Activated CD8-positive, alpha-beta T cell treated with anti-CD3 and anti-CD28 coated beads, Interleukin-2, amount 10 ng/mL, durations not matched to agents 7 days and 5 days (primary cell): ENCODE results near the gene FALEC. TPM values are rescaled to one million over a fixed set of nuclear protein-coding genes. Genes with fewer than 3 reads are reported as not detected.
A peak's percentile ranks its signal among the peaks of the same experiment; 100 is the strongest.
"Not testable (repeated sequence)": the region's sequence is repeated elsewhere in the genome, so short reads cannot be mapped to it uniquely, and the experiment has no call there.

Experiments used
- ATAC-seq: fragments of 150-1000 bp; cut with Tn5 transposase; one replicate; pipeline ENCODE4 v1.10.0; 2021; ENCODE audit warnings: moderate library complexity
- CTCF ChIA-PET: fragments of 350-600 bp; sonication (Branson Sonifier 250); formaldehyde crosslinking; loops from one replicate; lab custom pipeline; 2021; ENCODE audit warnings: antibody characterized with exemption; lab: Charles Lee
- POLR2A ChIA-PET: fragments of 350-600 bp; sonication (Branson Sonifier 250); formaldehyde crosslinking; loops from one replicate; lab custom pipeline; 2021; ENCODE audit warnings: antibody characterized with exemption; lab: Charles Lee
- DNase-seq: peaks from one replicate; pipeline ENCODE4 v3.0.0-alpha.2; 2020
- H3K27ac Mint-ChIP-seq: one replicate; pipeline ENCODE4 v1.8.0; 2021; ENCODE audit warnings: mild to moderate bottlenecking, mixed read lengths
- H3K27me3 Mint-ChIP-seq: one replicate; pipeline ENCODE4 v1.8.0; 2021; ENCODE audit warnings: low read depth, mixed read lengths
- H3K36me3 Mint-ChIP-seq: one replicate; pipeline ENCODE4 v1.8.0; 2021; ENCODE audit warnings: low read depth, mixed read lengths
- H3K4me1 Mint-ChIP-seq: one replicate; pipeline ENCODE4 v1.8.0; 2021; ENCODE audit warnings: low read depth, mixed read lengths
- H3K4me3 Mint-ChIP-seq: one replicate; pipeline ENCODE4 v1.8.0; 2021; ENCODE audit warnings: mild to moderate bottlenecking, mixed read lengths
- H3K9me3 Mint-ChIP-seq: one replicate; pipeline ENCODE4 v1.8.0; 2022; ENCODE audit warnings: mixed read lengths; ENCODE audit not compliant: insufficient read depth
- total RNA-seq, 2 experiments: library from RNA; stranded (reverse); gene quantifications; one replicate each; pipeline ENCODE4 v1.2.3, GENCODE V29; 2021

Gene FALEC
- total RNA-seq, 2 experiments from 2014 or later, result not detected

- H3K27ac Mint-ChIP-seq, result peak overlapping the region; percentile 95
- H3K4me3 Mint-ChIP-seq, result peak overlapping the region; percentile 72
- peak; percentile 31 for ATAC-seq
- ChIA-PET CTCF (interaction anchor here (0.8 to 14.3 kb wide), 7 partner anchors 9 to 679 kb away, joined by 3 to 412 read pairs (median 6); partner anchors contain the start of genes ENSA, GOLPH3L and MCL1), POLR2A (interaction anchor here (1.0 to 19.3 kb wide), 8 partner anchors 3 to 680 kb away, joined by 4 to 1108 read pairs (median 13); partner anchors contain the start of genes ENSA and MCL1)
- peaks cover 97% of the 10 kb centered on the region for H3K4me1 Mint-ChIP-seq
- no peaks in the 10 kb centered on the region for H3K9me3 Mint-ChIP-seq
- peaks cover 32% of the 10 kb centered on the region for H3K36me3 Mint-ChIP-seq
- no peaks in the 10 kb centered on the region for H3K27me3 Mint-ChIP-seq
- peak; percentile 86 for DNase-seq
These were observed 51.8 kb downstream of the FALEC start for GRCh38 chr1:150567341-150567716.

DNA sequence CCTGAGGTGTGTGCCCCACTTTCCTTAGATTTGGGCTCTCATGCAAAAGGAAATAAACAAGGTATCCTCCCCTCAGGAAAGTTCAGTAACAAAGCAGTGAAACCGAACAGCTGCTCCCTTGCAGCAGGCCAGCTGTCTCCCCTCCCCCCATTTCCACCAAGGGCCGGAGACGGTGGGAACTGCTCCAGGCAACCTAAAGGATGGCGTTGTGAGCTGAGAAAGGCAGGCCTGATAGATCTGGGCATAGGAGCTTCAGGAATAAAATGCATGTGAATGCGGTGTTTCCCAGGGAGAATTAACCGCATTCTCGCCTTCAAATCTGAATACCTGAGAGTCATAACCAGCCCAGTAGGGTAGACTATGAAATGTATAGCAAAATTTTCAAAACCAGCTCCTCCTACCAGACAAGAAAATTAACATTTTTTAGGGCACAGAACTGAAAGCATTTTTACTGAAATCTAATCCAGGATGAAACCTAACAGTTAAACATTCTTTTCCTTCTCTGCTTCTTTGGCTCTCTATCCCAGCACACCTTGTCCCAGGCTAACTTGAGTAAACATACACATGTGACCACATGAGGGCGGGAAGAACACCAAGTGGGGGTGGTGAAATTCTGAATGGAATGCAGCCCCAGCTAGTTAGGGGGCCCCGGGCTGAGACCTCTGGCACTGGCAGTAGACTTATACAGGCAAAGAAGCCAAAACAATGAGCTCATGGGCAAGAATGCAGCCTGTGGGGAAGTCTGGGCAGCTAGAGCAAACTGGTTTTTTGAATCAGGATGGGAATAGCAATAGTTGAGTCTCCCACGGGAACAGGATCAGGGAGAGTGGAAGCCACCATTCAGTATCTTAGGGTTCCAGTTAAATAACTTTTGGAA lies 52.4 kb downstream of the FALEC start:
- peak; percentile 73 for DNase-seq
- ChIA-PET POLR2A (interaction anchor here (0.6 to 19.3 kb wide), 9 partner anchors 4 to 680 kb away, joined by 3 to 1108 read pairs (median 8); partner anchors contain the start of genes ENSA and MCL1), CTCF (interaction anchor here (0.6 to 14.3 kb wide), 10 partner anchors 7 to 680 kb away, joined by 3 to 412 read pairs (median 6); partner anchors contain the start of genes ENSA, GOLPH3L and MCL1)
- Mint-ChIP-seq H3K4me1 (peaks cover 97% of the 10 kb centered on the region), H3K27me3 (no peaks in the 10 kb centered on the region), H3K36me3 (peaks cover 38% of the 10 kb centered on the region), H3K4me3 (peak overlapping the region; percentile 72), H3K9me3 (no peaks in the 10 kb centered on the region), H3K27ac (peak overlapping the region; percentile 95)
- peak; percentile 10 for ATAC-seq

GRCh38 chr1:150568594-150568966 lies 53.0 kb downstream of the FALEC start:
- ATAC-seq (peak; percentile 7), DNase-seq (no peak)
- Mint-ChIP-seq H3K27ac (peak overlapping the region; percentile 95), H3K4me1 (peaks cover 97% of the 10 kb centered on the region), H3K9me3 (no peaks in the 10 kb centered on the region), H3K4me3 (peak overlapping the region; percentile 72), H3K36me3 (peaks cover 44% of the 10 kb centered on the region), H3K27me3 (no peaks in the 10 kb centered on the region)
- ChIA-PET POLR2A (interaction anchor here (0.6 to 19.3 kb wide), 6 partner anchors 5 to 681 kb away, joined by 3 to 1108 read pairs (median 94); partner anchors contain the start of genes ENSA and MCL1), CTCF (interaction anchor here (1.0 to 14.3 kb wide), 8 partner anchors 8 to 313 kb away, joined by 3 to 412 read pairs (median 6); partner anchors contain the start of genes ENSA, GOLPH3L and MCL1)

DNA sequence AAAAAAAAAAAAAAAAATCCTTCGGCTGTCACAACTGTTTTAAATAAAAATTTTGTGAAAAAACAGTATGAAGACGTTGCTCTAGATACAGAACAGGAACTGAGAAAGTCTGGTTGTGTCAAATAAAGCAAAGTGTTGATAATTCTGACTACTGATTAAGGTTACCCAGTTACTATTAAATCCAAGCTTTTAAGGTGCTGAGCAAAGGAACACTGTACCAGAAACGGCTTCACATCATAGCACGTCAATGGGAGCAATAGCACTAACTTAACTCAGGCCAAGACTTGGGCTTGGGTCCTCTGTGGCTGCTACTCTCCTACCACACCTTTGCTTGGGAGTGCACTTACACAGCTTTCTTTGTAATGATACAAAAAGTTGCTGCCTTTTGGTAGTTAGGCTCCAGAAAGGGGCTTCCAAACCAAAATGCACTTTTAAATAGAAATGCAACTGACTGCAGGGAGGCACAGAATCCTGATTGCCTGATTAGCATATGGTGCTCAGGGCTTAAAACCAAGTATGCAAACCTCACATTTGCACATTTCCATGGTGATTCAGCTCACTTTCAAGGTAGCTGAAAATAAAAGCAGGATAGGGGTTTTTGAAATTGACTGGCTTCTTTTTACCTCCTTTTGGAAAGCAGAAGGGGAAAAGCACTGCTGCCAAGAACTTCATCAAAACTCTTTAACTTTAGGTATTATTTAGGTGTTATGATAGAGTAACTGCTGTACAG lies 57.5 kb downstream of the FALEC start:
- Mint-ChIP-seq H3K4me1 (peaks cover 77% of the 10 kb centered on the region), H3K9me3 (no peaks in the 10 kb centered on the region), H3K4me3 (peak overlapping the region; percentile 97), H3K27me3 (no peaks in the 10 kb centered on the region), H3K27ac (peak overlapping the region; percentile 82), H3K36me3 (peaks cover 84% of the 10 kb centered on the region)
- ChIA-PET POLR2A (interaction anchor here (0.7 to 19.3 kb wide), 5 partner anchors 9 to 686 kb away, joined by 4 to 1108 read pairs (median 26); partner anchors contain the start of gene ENSA), CTCF (interaction anchor here (0.9 to 13.3 kb wide), 3 partner anchors 8 to 349 kb away, joined by 3 to 412 read pairs (median 49); no protein-coding TSS in a partner anchor)
- no peak for ATAC-seq
- no peak for DNase-seq

DNA sequence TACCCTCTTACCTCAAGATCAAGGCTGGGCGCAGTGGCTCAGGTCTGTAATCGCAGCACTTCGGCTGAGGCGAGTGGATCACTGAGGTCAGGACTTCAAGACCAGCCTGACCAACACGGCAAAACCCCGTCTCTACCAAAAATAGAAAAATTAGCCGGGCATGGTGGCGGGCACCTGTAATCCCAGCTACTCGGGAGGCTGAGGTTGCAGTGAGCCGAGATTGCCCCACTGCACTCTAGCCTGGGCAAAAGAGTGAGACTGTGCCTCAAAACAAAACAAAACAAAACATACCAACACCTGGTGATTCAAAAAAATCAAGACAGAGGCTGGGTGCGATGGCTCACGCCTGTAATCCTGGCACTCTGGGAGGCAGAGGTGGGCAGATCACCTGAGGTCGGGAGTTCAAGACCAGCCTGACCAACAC lies 58.1 kb downstream of the FALEC start:
- peaks cover 72% of the 10 kb centered on the region for H3K4me1 Mint-ChIP-seq
- H3K4me3 Mint-ChIP-seq, result peak overlapping the region; percentile 97
- DNase-seq, H3K27me3 Mint-ChIP-seq, H3K9me3 Mint-ChIP-seq, ATAC-seq: not testable (repeated sequence)
- H3K27ac Mint-ChIP-seq, result peak overlapping the region; percentile 82
- ChIA-PET POLR2A (interaction anchor here (0.9 to 19.3 kb wide), 4 partner anchors 10 to 340 kb away, joined by 5 to 1108 read pairs (median 125); partner anchors contain the start of gene ENSA), CTCF (interaction anchor here (0.9 to 13.3 kb wide), 4 partner anchors 9 to 349 kb away, joined by 3 to 412 read pairs (median 42); no protein-coding TSS in a partner anchor)
- H3K36me3 Mint-ChIP-seq, result peaks cover 88% of the 10 kb centered on the region

GRCh38 chr1:150574260-150575071 lies 58.9 kb downstream of the FALEC start:
- peaks cover 89% of the 10 kb centered on the region for H3K36me3 Mint-ChIP-seq
- peak overlapping the region; percentile 97 for H3K4me3 Mint-ChIP-seq
- DNase-seq (no peak), ATAC-seq (no peak)
- H3K4me1 Mint-ChIP-seq, result peaks cover 64% of the 10 kb centered on the region
- POLR2A ChIA-PET, result interaction anchor here (4.8 to 19.3 kb wide), 3 partner anchors 11 to 54 kb away, joined by 26 to 1108 read pairs (median 224); partner anchors contain the start of gene ENSA
- H3K27ac Mint-ChIP-seq, result peak overlapping the region; percentile 68
- no peaks in the 10 kb centered on the region for H3K9me3 Mint-ChIP-seq
- no peaks in the 10 kb centered on the region for H3K27me3 Mint-ChIP-seq
- CTCF ChIA-PET, result interaction anchor here (4.4 to 13.3 kb wide), 2 partner anchors 10 to 46 kb away, joined by 36 to 412 read pairs; no protein-coding TSS in a partner anchor

DNA sequence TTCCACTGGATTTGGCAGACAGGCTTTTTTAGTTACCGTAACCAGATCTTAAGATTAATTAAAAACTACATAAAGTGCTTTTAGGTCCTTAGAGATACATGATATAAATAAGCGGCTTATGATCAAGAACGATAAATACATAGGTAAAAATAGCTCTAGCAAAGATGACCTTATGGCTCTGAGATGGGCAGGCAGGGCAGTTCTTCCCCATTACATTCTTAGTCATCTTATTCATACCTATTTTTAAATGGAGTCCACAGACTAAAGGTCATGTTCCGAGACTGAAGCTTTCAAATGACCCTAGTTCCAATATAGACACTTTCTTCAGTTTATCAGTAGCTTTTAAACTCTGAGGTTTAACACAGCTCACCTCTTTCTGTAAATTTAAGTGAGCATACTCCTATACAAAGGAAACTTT lies 59.5 kb downstream of the FALEC start:
- ATAC-seq (no peak), DNase-seq (no peak)
- ChIA-PET POLR2A (interaction anchor here (4.5 to 19.3 kb wide), 4 partner anchors 11 to 688 kb away, joined by 20 to 1108 read pairs (median 125); partner anchors contain the start of gene ENSA), CTCF (interaction anchor here (0.9 to 13.3 kb wide), 3 partner anchors 10 to 319 kb away, joined by 3 to 412 read pairs (median 36); no protein-coding TSS in a partner anchor)
- Mint-ChIP-seq H3K27me3 (no peaks in the 10 kb centered on the region), H3K4me1 (peaks cover 61% of the 10 kb centered on the region), H3K9me3 (no peaks in the 10 kb centered on the region), H3K36me3 (peaks cover 83% of the 10 kb centered on the region), H3K4me3 (peak overlapping the region; percentile 97), H3K27ac (peak overlapping the region; percentile 68)

DNA sequence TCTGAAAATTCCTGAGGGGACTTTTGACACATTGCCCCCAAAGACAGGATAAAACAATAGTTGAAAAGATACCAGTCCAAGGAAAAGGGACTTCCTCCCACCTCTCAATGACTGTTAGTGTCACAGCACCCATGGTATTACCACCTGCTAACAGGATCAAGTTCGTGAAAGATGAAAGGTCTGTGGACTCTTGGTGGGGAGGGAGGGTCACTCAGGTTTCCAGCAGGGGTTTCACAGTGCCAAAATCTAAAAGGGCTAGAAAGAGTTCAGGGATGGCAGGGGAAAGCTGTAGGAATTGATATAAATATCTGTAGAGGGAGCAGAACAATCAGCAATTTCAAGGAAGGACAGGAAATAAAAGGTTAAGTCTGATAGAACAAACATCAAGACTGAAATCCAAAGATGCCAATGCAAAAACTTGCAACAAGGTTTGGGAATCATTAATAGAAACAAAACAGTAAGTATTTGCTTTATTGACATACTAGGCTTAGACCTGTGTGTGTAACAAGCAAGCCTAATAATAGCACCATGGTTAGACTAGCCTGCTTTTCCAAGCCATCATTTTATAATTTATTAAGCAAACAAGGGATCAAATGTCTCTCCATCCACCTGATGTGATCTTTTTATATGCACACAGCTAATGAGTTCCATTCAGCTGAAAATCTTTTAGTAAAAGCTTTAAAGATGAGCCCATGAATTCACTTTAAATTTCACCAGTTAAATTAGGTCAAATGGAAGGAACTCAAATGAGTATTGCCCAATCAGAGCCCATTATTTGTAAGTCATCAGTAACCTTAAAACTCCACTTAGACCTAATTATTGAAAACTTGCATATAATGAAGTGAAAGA lies 60.2 kb downstream of the FALEC start:
- peaks cover 61% of the 10 kb centered on the region for H3K4me1 Mint-ChIP-seq
- ChIA-PET CTCF (interaction anchor here (0.6 to 13.3 kb wide), 5 partner anchors 11 to 320 kb away, joined by 3 to 412 read pairs (median 4); no protein-coding TSS in a partner anchor), POLR2A (interaction anchor here (1.3 to 19.3 kb wide), 5 partner anchors 12 to 689 kb away, joined by 3 to 1108 read pairs (median 26); partner anchors contain the start of genes ENSA and GOLPH3L)

DNA sequence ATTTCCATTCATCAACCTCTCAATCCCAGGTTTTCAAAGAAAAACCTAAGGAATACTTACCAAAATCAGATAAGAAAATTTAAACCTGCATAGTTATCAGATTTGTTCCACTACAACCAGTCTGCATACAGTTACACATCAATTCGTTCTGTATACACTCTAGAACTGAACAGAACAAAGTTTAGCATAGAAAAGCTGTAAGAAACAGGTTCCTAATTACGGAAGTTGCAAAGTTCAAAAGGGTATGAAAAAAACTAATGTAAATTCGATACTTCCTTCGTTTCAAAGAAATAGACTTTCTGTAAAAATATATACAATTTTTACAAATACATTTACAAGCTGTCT lies 60.8 kb downstream of the FALEC start:
- DNase-seq, result no peak
- Mint-ChIP-seq H3K4me1 (peaks cover 61% of the 10 kb centered on the region), H3K27me3 (no peaks in the 10 kb centered on the region), H3K9me3 (no peaks in the 10 kb centered on the region), H3K27ac (peak overlapping the region; percentile 94), H3K36me3 (peaks cover 73% of the 10 kb centered on the region), H3K4me3 (peak overlapping the region; percentile 97)
- CTCF ChIA-PET, result interaction anchor here (0.6 to 13.3 kb wide), 4 partner anchors 11 to 204 kb away, joined by 3 to 412 read pairs (median 20); no protein-coding TSS in a partner anchor
- no peak for ATAC-seq
- POLR2A ChIA-PET, result interaction anchor here (1.0 to 19.3 kb wide), 8 partner anchors 12 to 690 kb away, joined by 3 to 1108 read pairs (median 12); partner anchors contain the start of genes ENSA, GOLPH3L, MINDY1 and RPRD2

More for the DNA sequence above, 60.2 kb downstream of the FALEC start:
- Mint-ChIP-seq H3K4me3 (peak overlapping the region; percentile 97), H3K27me3 (no peaks in the 10 kb centered on the region), H3K36me3 (peaks cover 78% of the 10 kb centered on the region), H3K27ac (peak overlapping the region; percentile 73), H3K9me3 (no peaks in the 10 kb centered on the region)
- ATAC-seq, result no peak
- DNase-seq, result no peak
